Measurements from ENCODE around the gene ARSK.

ARSK gene

DNA sequence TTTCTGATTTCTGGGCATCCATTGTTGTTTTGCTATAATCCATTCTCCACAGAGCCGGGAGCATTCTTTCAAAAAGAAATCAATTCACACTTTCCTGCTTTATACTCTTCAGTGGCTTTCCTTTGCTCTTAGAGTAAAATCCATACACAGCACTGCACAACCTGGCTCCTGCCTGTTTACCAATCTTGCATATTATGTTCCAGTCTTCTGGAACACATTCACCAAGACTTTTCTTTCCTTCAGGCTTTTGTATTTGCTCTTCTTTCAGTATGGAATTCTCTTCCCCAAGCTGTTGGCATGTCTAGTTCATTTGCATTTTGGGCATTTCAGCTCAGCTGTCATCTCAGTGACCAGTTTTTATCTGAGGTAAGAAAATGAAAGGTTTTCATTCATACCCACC, 97.9 kb downstream of the ARSK start:
- no peak for DNase-seq

DNA sequence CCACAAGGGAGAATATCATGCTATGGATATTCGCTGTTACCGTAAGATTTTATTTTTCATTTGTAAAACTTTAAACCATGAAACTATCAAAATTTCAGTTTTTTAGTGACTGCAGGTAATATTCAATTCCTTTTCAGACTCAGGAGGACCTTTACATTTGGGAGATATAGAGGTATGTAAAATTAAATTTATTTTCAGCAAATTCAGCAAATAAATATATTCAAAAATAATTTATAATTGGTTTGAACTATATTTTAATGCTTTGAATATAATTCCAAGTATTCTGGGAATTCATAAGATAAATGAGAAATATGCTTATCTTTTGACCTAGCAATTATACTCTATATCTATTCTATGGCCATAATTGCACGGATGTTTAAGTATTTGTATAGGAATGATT, 99.3 kb downstream of the ARSK start:
- no peak for DNase-seq

Measured in CD4-positive, alpha-beta T cell treated with Interleukin-12 subunit alpha and Interleukin-12 subunit beta, for 1 hour (primary cell).